H9 (cell line): ENCODE measurements around the gene ACKR3. TPM values are rescaled to one million over a fixed set of nuclear protein-coding genes. Genes with fewer than 3 reads are reported as not detected.
A peak's percentile ranks its signal among the peaks of the same experiment; 100 is the strongest.

Source experiments
- DNase-seq: peaks from one replicate; pipeline ENCODE4 v3.0.0-alpha.2; 2017
- H2AFZ ChIP-seq: one replicate; pipeline ENCODE4 v1.6.1; 2013; ENCODE audit warnings: mild to moderate bottlenecking, low read length, control low read depth, moderate library complexity
- H2AK5ac ChIP-seq: 2 replicates; pipeline ENCODE4 v1.6.1; 2013; ENCODE audit warnings: low read length, control low read depth, mixed read lengths; ENCODE audit not compliant: insufficient read length
- H2BK120ac ChIP-seq: one replicate; pipeline ENCODE4 v1.6.1; 2013; ENCODE audit warnings: low read depth, mild to moderate bottlenecking, low read length, control low read depth, inconsistent platforms; ENCODE audit not compliant: poor library complexity, severe bottlenecking
- H2BK12ac ChIP-seq: 2 replicates; pipeline ENCODE4 v1.6.1; 2013; ENCODE audit warnings: low read length, control low read depth, mixed read lengths, low read depth; ENCODE audit not compliant: insufficient read length
- H2BK15ac ChIP-seq: 2 replicates; pipeline ENCODE4 v1.6.1; 2013; ENCODE audit warnings: low read depth, low read length, control low read depth
- H2BK20ac ChIP-seq: one replicate; pipeline ENCODE4 v1.6.1; 2013; ENCODE audit warnings: low read depth, mild to moderate bottlenecking, low read length, control low read depth, inconsistent platforms; ENCODE audit not compliant: poor library complexity, severe bottlenecking
- H2BK5ac ChIP-seq: 2 replicates; pipeline ENCODE4 v1.6.1; 2013; ENCODE audit warnings: low read length, control low read depth, mixed read lengths; ENCODE audit not compliant: insufficient read length
- H3K14ac ChIP-seq: 2 replicates; pipeline ENCODE4 v1.6.1; 2013; ENCODE audit warnings: low read length, control low read depth; ENCODE audit not compliant: insufficient read depth
- H3K18ac ChIP-seq: 2 replicates; pipeline ENCODE4 v1.6.1; 2013; ENCODE audit warnings: low read depth, mild to moderate bottlenecking, mixed read lengths, low read length, control low read depth; ENCODE audit not compliant: insufficient read length
- H3K23ac ChIP-seq: 2 replicates; pipeline ENCODE4 v1.6.1; 2013; ENCODE audit warnings: low read length, control low read depth, mixed read lengths, low read depth; ENCODE audit not compliant: insufficient read length
- H3K23me2 ChIP-seq: 2 replicates; pipeline ENCODE4 v1.6.1; 2013; ENCODE audit warnings: low read depth, mild to moderate bottlenecking, mixed read lengths, low read length, control low read depth; ENCODE audit not compliant: insufficient read length, poor library complexity, severe bottlenecking
- H3K27ac ChIP-seq: 2 replicates; pipeline ENCODE4 v1.5.1; 2013; ENCODE audit warnings: low read length, control low read depth, mixed read lengths, low read depth; ENCODE audit not compliant: insufficient read length
- H3K27me3 ChIP-seq: 2 replicates; pipeline ENCODE4 v1.6.1; 2013; ENCODE audit warnings: low read length, control low read depth, inconsistent platforms; ENCODE audit not compliant: insufficient read depth
- H3K4ac ChIP-seq: 2 replicates; pipeline ENCODE4 v1.6.1; 2013; ENCODE audit warnings: low read depth, mild to moderate bottlenecking, control low read depth, inconsistent platforms, low read length, moderate library complexity
- H3K4me1 ChIP-seq: 2 replicates; pipeline ENCODE4 v1.6.1; 2013; ENCODE audit warnings: low read length, control low read depth, inconsistent platforms; ENCODE audit not compliant: insufficient read depth
- H3K4me2 ChIP-seq: 2 replicates; pipeline ENCODE4 v1.6.1; 2013; ENCODE audit warnings: low read length, control low read depth, mixed read lengths; ENCODE audit not compliant: insufficient read length, insufficient read depth
- H3K56ac ChIP-seq: 2 replicates; pipeline ENCODE4 v1.6.1; 2013; ENCODE audit warnings: low read depth, mild to moderate bottlenecking, mixed read lengths, low read length, control low read depth; ENCODE audit not compliant: insufficient read length
- H3K79me1 ChIP-seq: 2 replicates; pipeline ENCODE4 v1.6.1; 2013; ENCODE audit warnings: low read depth, mild to moderate bottlenecking, moderate library complexity, low read length, control low read depth, inconsistent platforms; ENCODE audit not compliant: insufficient read depth, poor library complexity, severe bottlenecking
- H3K79me2 ChIP-seq: 2 replicates; pipeline ENCODE4 v1.6.1; 2013; ENCODE audit warnings: low read length, control low read depth, inconsistent platforms; ENCODE audit not compliant: insufficient read depth
- H3K9ac ChIP-seq: 2 replicates; pipeline ENCODE4 v1.6.1; 2013; ENCODE audit warnings: low read length, control low read depth, mixed read lengths; ENCODE audit not compliant: insufficient read length; ENCODE audit errors: extremely low read depth
- H3K9me3 ChIP-seq: one replicate; pipeline ENCODE4 v1.6.1; 2013; ENCODE audit warnings: low read depth, low read length, inconsistent platforms; ENCODE audit not compliant: control insufficient read depth
- H3T11ph ChIP-seq: one replicate; pipeline ENCODE4 v1.6.1; 2013; ENCODE audit warnings: mild to moderate bottlenecking, low read length, control low read depth, inconsistent platforms
- H4K20me1 ChIP-seq: one replicate; pipeline ENCODE4 v1.6.1; 2013; ENCODE audit not compliant: control insufficient read depth, insufficient read length, insufficient read depth
- H4K5ac ChIP-seq: 2 replicates; pipeline ENCODE4 v1.6.1; 2013; ENCODE audit warnings: low read depth, mild to moderate bottlenecking, mixed read lengths, low read length, control low read depth; ENCODE audit not compliant: insufficient read length
- H4K8ac ChIP-seq: replicated peaks from 2 replicates; pipeline ENCODE4 v1.6.1; 2013; ENCODE audit warnings: low read length, control low read depth, mixed read lengths, low read depth; ENCODE audit not compliant: insufficient read length
- H4K91ac ChIP-seq: 2 replicates; pipeline ENCODE4 v1.6.1; 2013; ENCODE audit warnings: low read depth, mild to moderate bottlenecking, moderate library complexity, mixed read lengths, low read length, control low read depth; ENCODE audit not compliant: insufficient read length
- H3K27ac Mint-ChIP-seq, 3 experiments: 2 replicates in 2 of 3; 3 replicates in 1 of 3; pipeline ENCODE4 v1.8.0; 2020 to 2021; ENCODE audit warnings: mixed read lengths in 3 of 3, mild to moderate bottlenecking in 1 of 3, moderate library complexity in 1 of 3
- H3K27me3 Mint-ChIP-seq: 2 replicates; pipeline ENCODE4 v1.8.0; 2021; ENCODE audit warnings: low read depth, mild to moderate bottlenecking, moderate library complexity, mixed read lengths
- H3K36me3 Mint-ChIP-seq, 3 experiments: 2 replicates in 2 of 3; 3 replicates in 1 of 3; pipeline ENCODE4 v1.8.0; 2020 to 2021; ENCODE audit warnings: low read depth in 3 of 3, mixed read lengths in 3 of 3; ENCODE audit not compliant: insufficient read depth in 1 of 3
- H3K4me1 Mint-ChIP-seq, 2 experiments: 2 replicates each; pipeline ENCODE4 v1.8.0; 2020; ENCODE audit warnings: mixed read lengths in 2 of 2
- H3K4me3 Mint-ChIP-seq, 2 experiments: 2 replicates in 1 of 2; 3 replicates in 1 of 2; pipeline ENCODE4 v1.8.0; 2020 to 2021; ENCODE audit warnings: mild to moderate bottlenecking in 2 of 2, mixed read lengths in 2 of 2, moderate library complexity in 1 of 2
- H3K9me3 Mint-ChIP-seq, 2 experiments: 2 replicates in 1 of 2; 3 replicates in 1 of 2; pipeline ENCODE4 v1.8.0; 2020; ENCODE audit warnings: mild to moderate bottlenecking in 2 of 2, mixed read lengths in 2 of 2, moderate library complexity in 1 of 2
- WGBS: extraction: QIAGEN DNeasy Blood & Tissue Kit; methylation state at CpG from one replicate; pipeline ENCODE4 v1.1.7; 2013; ENCODE audit warnings: missing lambda C conversion rate, low lambda C conversion rate, mixed read lengths; ENCODE audit not compliant: insufficient read length; ENCODE audit errors: extremely low coverage; 5-methylcytosine and 5-hydroxymethylcytosine counted together
- total RNA-seq: library from RNA; stranded (reverse); gene quantifications from 2 replicates; pipeline ENCODE4 v1.2.1, GENCODE V29; 2021
- TF ChIP-seq, protein P1 (sequence below): fragments of 200-600 bp; sonication (generic); conservative IDR thresholded peaks from 3 replicates; pipeline ENCODE4 v1.8.0; 2021; ENCODE audit warnings: antibody characterized with exemption, mild to moderate bottlenecking

The ACKR3 gene
- total RNA-seq, 1 experiment from 2014 or later, result 0.44 TPM

DNA sequence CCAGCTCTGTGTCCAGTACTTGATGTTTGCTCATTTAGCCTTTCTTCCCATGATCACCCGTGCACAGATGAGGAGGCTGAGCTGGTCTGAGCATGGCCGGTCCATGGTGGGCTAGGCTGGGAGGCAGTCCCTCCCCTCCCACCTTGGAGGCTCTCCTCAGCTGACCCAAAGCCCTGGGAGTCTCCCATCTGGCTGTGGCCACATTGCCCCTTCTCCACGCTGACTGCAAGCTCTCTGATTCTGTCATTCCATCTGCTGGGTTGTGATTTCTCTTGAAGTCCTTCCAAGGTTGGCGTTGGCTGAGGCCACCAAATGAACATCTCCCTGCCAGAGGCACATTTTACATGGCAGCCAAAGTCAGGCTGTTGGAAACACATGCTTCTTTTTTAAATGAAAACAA lies 44.0 kb downstream of the ACKR3 start:
- no peak overlapping the region for H3K4me3 Mint-ChIP-seq
- TF ChIP-seq, protein P1, sequence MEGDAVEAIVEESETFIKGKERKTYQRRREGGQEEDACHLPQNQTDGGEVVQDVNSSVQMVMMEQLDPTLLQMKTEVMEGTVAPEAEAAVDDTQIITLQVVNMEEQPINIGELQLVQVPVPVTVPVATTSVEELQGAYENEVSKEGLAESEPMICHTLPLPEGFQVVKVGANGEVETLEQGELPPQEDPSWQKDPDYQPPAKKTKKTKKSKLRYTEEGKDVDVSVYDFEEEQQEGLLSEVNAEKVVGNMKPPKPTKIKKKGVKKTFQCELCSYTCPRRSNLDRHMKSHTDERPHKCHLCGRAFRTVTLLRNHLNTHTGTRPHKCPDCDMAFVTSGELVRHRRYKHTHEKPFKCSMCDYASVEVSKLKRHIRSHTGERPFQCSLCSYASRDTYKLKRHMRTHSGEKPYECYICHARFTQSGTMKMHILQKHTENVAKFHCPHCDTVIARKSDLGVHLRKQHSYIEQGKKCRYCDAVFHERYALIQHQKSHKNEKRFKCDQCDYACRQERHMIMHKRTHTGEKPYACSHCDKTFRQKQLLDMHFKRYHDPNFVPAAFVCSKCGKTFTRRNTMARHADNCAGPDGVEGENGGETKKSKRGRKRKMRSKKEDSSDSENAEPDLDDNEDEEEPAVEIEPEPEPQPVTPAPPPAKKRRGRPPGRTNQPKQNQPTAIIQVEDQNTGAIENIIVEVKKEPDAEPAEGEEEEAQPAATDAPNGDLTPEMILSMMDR, result no peak

More for the DNA sequence above, 44.0 kb downstream of the ACKR3 start:
- no peaks in the 10 kb centered on the region for H3K4me1 ChIP-seq
- no peak overlapping the region for H4K5ac ChIP-seq
- H3K27ac Mint-ChIP-seq, result peak overlapping the region in 1 of 3 experiments; percentile 86; a peak in 2 of 7 replicates
- H3K9me3 ChIP-seq, result no peaks in the 10 kb centered on the region
- no peak overlapping the region for H4K91ac ChIP-seq
- no peak overlapping the region for H4K8ac ChIP-seq
- no peak overlapping the region for H3K23ac ChIP-seq
- H3K4me1 Mint-ChIP-seq, result peaks cover 2 to 5% of the 10 kb centered on the region in 2 experiments; a peak in 2 of 4 replicates
- H2BK120ac ChIP-seq, result no peak overlapping the region
- no peak overlapping the region for H3K9ac ChIP-seq
- H3K27me3 Mint-ChIP-seq, result peaks cover 12% of the 10 kb centered on the region
- H3K79me1 ChIP-seq, result no peaks in the 10 kb centered on the region
- H3K27ac ChIP-seq, result no peak overlapping the region
- H2BK12ac ChIP-seq, result no peak overlapping the region
- H3K4ac ChIP-seq, result no peak overlapping the region
- no peaks in the 10 kb centered on the region for H3K79me2 ChIP-seq
- no peak overlapping the region for H2BK5ac ChIP-seq
- no CpG with 5 or more reads among the region's 4 CpGs for WGBS
- no peak overlapping the region for H3K56ac ChIP-seq
- no peak overlapping the region for H3T11ph ChIP-seq
- no peak overlapping the region for H2BK15ac ChIP-seq
- no peaks in the 10 kb centered on the region for H3K9me3 Mint-ChIP-seq
- no peak overlapping the region for H3K14ac ChIP-seq
- H2AK5ac ChIP-seq, result no peak overlapping the region
- H4K20me1 ChIP-seq, result no peaks in the 10 kb centered on the region
- no peak for DNase-seq
- no peak overlapping the region for H2AFZ ChIP-seq
- no peak overlapping the region for H3K18ac ChIP-seq
- H3K36me3 Mint-ChIP-seq, result no peaks in the 10 kb centered on the region; a peak in 1 of 7 replicates
- H2BK20ac ChIP-seq, result no peak overlapping the region
- H3K27me3 ChIP-seq, result no peaks in the 10 kb centered on the region
- no peak overlapping the region for H3K4me2 ChIP-seq
- H3K23me2 ChIP-seq, result no peaks in the 10 kb centered on the region
